ENCODE measurements around the gene TCEA2. TPM values are rescaled to one million over a fixed set of nuclear protein-coding genes. Genes with fewer than 3 reads are reported as not detected.
"Not testable (repeated sequence)": the region's sequence is repeated elsewhere in the genome, so short reads cannot be mapped to it uniquely, and the experiment has no call there.

TCEA2 gene
- total RNA-seq, 2 donors from 2014 or later: 30.1 to 48.6 TPM

DNA sequence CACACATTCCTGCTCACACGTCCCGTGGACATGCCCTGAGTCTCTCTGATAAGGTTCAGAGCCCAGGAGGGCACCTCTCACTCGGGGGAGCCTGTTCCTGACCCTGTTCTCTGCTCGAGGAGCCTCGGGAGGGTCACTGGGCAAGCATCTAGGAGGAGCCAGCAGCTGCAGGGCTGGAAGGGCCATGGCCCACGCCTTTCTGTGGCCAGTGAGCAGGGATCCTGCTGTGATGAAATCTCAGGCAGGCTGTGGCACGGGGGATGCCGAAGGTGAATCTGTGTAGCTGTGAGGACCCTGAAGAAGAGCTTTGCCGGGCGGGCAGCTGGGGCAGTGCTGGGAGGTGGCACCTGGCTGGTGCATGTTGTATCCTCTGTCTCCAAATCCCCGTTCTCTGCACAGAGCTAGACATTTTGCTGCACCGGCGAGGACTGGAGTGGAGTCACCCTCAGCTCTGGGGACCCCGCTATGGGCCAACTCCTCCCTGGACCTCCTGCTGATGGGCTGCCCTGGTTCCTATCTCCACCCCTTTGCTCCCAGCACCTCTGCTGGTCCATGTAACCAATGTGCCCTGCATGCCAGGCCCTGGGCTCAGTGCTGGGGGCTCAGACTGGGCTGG, 51.5 kb downstream of the TCEA2 start:
- ATAC-seq (ENCODE audit: insufficient number of reproducible peaks, low FRiP score, low read depth) (no peak), DNase-seq (ENCODE audit: low spot score) (no peak)
- Histone ChIP-seq H3K36me3 (no peaks in the 10 kb centered on the region), H3K9me3 (no peaks in the 10 kb centered on the region), H3K4me3 (no peak overlapping the region), H3K4me1 (ENCODE audit: control insufficient read depth in 1 of 2, low read depth in 2 of 2) (no peaks in the 10 kb centered on the region), H3K27ac (no peak overlapping the region), H3K27me3 (replicated peaks; ENCODE audit: insufficient read depth) (no peaks in the 10 kb centered on the region)
- TF ChIP-seq, protein P1, sequence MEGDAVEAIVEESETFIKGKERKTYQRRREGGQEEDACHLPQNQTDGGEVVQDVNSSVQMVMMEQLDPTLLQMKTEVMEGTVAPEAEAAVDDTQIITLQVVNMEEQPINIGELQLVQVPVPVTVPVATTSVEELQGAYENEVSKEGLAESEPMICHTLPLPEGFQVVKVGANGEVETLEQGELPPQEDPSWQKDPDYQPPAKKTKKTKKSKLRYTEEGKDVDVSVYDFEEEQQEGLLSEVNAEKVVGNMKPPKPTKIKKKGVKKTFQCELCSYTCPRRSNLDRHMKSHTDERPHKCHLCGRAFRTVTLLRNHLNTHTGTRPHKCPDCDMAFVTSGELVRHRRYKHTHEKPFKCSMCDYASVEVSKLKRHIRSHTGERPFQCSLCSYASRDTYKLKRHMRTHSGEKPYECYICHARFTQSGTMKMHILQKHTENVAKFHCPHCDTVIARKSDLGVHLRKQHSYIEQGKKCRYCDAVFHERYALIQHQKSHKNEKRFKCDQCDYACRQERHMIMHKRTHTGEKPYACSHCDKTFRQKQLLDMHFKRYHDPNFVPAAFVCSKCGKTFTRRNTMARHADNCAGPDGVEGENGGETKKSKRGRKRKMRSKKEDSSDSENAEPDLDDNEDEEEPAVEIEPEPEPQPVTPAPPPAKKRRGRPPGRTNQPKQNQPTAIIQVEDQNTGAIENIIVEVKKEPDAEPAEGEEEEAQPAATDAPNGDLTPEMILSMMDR (IDR thresholded peaks at IDR 0.05): no peak

DNA sequence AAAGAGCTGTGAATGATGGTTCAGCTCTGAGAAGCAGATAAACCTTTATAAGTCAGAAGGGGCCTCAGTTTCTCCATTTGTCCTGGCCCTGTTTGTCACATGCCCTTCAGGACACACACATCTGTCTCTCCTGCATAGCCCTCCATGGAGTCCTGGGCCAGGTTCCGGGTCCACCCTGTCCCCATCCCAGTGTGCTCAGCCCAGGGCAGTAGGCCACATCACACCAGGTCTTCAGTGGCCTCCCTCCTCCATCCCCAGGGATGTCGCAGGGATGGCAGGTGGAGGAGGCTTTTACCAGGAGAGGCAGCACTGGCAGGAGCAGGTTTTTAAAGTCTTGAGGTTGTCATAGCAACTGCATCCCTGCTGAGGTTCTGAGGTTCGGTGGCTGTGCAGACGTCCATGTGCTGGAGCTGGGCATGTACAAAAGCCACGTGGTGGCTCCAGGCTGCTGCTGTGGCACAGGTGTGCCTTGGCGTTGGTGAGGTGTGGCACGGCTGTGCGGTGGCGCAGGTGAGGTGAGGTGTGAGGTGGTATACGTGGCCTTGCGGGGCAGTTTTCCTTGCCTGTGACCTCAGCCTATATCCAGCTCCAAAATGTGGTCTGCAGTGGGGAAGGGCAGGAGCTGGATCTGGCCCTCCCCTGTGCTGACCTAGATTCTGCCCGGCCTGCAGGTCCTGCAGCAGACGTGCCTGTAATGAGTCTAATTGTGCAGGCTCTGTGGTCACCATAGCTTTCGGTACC, 52.3 kb downstream of the TCEA2 start:
- TF ChIP-seq, protein P1 (IDR thresholded peaks at IDR 0.05): no peak
- ATAC-seq (ENCODE audit: insufficient number of reproducible peaks, low FRiP score, low read depth) (no peak), DNase-seq (ENCODE audit: low spot score) (no peak)
- no peak overlapping the region for H3K27ac ChIP-seq
- no peaks in the 10 kb centered on the region for H3K9me3 ChIP-seq
- H3K27me3 ChIP-seq (replicated peaks; ENCODE audit: insufficient read depth): no peaks in the 10 kb centered on the region
- no peaks in the 10 kb centered on the region for H3K4me1 ChIP-seq (ENCODE audit: control insufficient read depth in 1 of 2, low read depth in 2 of 2)
- no peaks in the 10 kb centered on the region for H3K36me3 ChIP-seq
- H3K4me3 ChIP-seq: no peak overlapping the region

DNA sequence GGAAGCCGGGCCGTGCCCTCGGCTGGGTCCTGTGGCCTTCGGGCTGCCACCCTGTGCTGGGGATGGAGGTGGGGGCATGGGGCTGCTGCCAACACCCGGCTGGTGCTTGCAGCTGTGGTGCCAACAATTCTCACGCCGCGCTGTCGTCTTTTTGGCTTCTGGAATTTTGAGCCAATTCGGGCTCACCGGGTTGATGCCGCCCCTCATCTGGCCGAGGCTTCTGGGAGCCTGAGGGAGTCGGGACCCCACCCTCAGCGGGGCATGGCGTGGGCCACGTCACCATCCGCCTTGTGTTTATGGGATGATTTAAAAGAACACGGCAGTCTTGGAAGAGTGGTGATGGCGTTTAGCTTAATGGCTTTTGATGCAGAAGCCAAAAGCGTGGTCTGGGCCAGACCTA, 53.0 kb downstream of the TCEA2 start:
- ATAC-seq (ENCODE audit: insufficient number of reproducible peaks, low FRiP score, low read depth): no peak

DNA sequence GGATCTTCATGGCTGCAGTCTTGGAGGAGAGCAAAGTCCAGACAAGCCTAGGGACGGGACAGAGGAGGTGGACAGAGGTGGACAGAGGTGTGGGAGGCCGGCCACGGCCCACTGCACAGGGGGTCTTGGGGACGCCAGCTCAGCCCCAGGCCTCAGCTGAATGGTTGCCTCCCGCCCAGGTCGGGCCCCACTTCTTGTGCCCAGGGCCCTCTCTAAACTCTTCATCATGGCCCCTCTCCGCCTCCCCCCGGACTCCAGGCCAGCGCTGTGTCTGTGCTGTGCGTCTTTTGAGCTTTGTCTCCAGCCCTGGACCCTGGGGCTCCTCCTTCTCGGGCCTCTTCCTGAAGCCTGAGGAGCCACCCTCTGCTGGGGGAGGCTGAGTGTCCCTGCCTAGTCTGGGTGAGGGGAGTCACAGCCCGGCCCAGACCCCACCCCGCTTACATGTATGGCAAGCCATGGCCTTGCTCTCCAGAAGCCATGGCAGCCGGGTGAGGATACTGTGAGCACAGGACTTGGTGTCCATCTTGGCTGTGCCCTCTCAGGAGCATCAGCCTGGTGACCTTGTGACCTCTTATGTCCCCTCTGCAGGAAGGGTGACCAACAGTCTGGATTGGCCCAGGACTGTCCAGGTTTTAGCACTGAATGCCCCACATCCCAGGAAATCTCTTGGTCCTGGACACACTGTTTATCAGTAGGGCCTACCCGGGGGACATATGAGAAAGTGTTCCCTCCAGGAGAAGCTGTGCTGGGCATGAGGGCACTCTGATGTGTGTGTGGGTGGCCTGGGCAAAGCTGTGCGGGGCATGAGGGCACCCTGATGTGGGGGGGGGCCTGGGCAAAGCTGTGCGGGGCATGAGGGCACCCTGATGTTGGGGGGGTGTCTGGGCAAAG, 53.8 kb downstream of the TCEA2 start:
- Histone ChIP-seq H3K27ac (no peak overlapping the region), H3K27me3 (replicated peaks; ENCODE audit: insufficient read depth) (peaks cover 5% of the 10 kb centered on the region), H3K36me3 (no peaks in the 10 kb centered on the region), H3K4me1 (ENCODE audit: control insufficient read depth in 1 of 2, low read depth in 2 of 2) (no peaks in the 10 kb centered on the region), H3K9me3 (no peaks in the 10 kb centered on the region), H3K4me3 (no peak overlapping the region)
- TF ChIP-seq, protein P1 (IDR thresholded peaks at IDR 0.05): no peak
- DNase-seq (ENCODE audit: low spot score) (no peak), ATAC-seq (ENCODE audit: insufficient number of reproducible peaks, low FRiP score, low read depth) (no peak)

More for the DNA sequence above, 53.0 kb downstream of the TCEA2 start:
- no peaks in the 10 kb centered on the region for H3K36me3 ChIP-seq
- peaks cover 2% of the 10 kb centered on the region for H3K27me3 ChIP-seq (replicated peaks; ENCODE audit: insufficient read depth)
- H3K4me1 ChIP-seq (ENCODE audit: control insufficient read depth in 1 of 2, low read depth in 2 of 2): no peaks in the 10 kb centered on the region
- TF ChIP-seq, protein P1 (IDR thresholded peaks at IDR 0.05): no peak
- H3K9me3 ChIP-seq: no peaks in the 10 kb centered on the region
- DNase-seq (ENCODE audit: low spot score): no peak
- no peak overlapping the region for H3K4me3 ChIP-seq
- H3K27ac ChIP-seq: no peak overlapping the region

DNA sequence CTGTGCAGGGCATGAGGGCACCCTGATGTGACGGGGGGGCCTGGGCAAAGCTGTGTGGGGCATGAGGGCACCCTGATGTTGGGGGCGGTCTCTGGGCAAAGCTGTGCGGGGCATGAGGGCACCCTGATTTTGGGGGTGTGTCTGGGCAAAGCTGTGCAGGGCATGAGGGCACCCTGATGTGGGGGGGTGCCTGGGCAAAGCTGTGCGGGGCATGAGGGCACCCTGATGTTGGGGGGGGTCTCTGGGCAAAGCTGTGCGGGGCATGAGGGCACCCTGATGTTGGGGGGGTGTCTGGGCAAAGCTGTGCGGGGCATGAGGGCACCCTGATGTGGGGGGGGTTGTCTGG, 54.4 kb downstream of the TCEA2 start:
- H3K4me3 ChIP-seq; DNase-seq (ENCODE audit: low spot score); H3K4me1 ChIP-seq (ENCODE audit: control insufficient read depth in 1 of 2, low read depth in 2 of 2); H3K27ac ChIP-seq; ATAC-seq (ENCODE audit: insufficient number of reproducible peaks, low FRiP score, low read depth); H3K27me3 ChIP-seq (replicated peaks; ENCODE audit: insufficient read depth); H3K9me3 ChIP-seq; H3K36me3 ChIP-seq: not testable (repeated sequence)

Data from thoracic aorta (tissue), 2 donors.